ENCODE data around the gene FRAS1. TPM values are rescaled to one million over a fixed set of nuclear protein-coding genes. Genes with fewer than 3 reads are reported as not detected.

Gene FRAS1
- total RNA-seq, 1 experiment from 2014 or later: 3.4 TPM

- BruUV-seq (replicated peaks): no TSS peak
- Histone ChIP-seq H3K27ac (ENCODE audit: low read length) (peak overlapping the region; percentile 26; the same call in 1 of the 2 replicates), H2AFZ (ENCODE audit: low read length) (no peak overlapping the region), H4K20me1 (ENCODE audit: low read length) (no peaks in the 10 kb centered on the region), H3K79me2 (ENCODE audit: low read length) (no peaks in the 10 kb centered on the region), H3K9ac (ENCODE audit: low read length) (no peak overlapping the region), H3K9me2 (replicated peaks; ENCODE audit: low read length) (no peaks in the 10 kb centered on the region), H3K36me3 (ENCODE audit: low read depth, low read length) (no peaks in the 10 kb centered on the region), H3K4me1 (ENCODE audit: insufficient read depth, low read length) (peaks cover 34% of the 10 kb centered on the region), H3F3A (ENCODE audit: low read length, unreplicated experiment) (no peaks in the 10 kb centered on the region), H3K4me3 (ENCODE audit: low read length) (no peak overlapping the region), H3K27me3 (ENCODE audit: low read length) (no peaks in the 10 kb centered on the region), H3K4me2 (ENCODE audit: low read length) (no peak overlapping the region), H3K9me3 (ENCODE audit: low read length) (no peaks in the 10 kb centered on the region)
- ChIA-PET CTCF (no interaction called here), POLR2A (ENCODE audit: unreplicated experiment) (interaction anchor here (0.6 kb wide), 1 partner anchor 25 kb away, joined by 4 read pairs; no protein-coding TSS in a partner anchor)
- ATAC-seq (no peak), DNase-seq (no peak)
- intact Hi-C loops (cut with micrococcal nuclease): loop anchor here (5.0 kb wide), 1 partner anchor 40 kb away; no protein-coding TSS in a partner anchor
- no peak for TF ChIP-seq EZH2 (IDR thresholded peaks at IDR 0.05; ENCODE audit: low read length, unreplicated experiment)
Observed at GRCh38 chr4:78527555-78527954, 470.4 kb downstream of the FRAS1 start.

- no peaks in the 10 kb centered on the region for H3K9me3 ChIP-seq (ENCODE audit: low read length)
- no peaks in the 10 kb centered on the region for H3K79me2 ChIP-seq (ENCODE audit: low read length)
- intact Hi-C loops (cut with micrococcal nuclease): loop anchor here (5.0 kb wide), 1 partner anchor 39 kb away; no protein-coding TSS in a partner anchor
- no peak overlapping the region; the same call in 1 of the 2 replicates for H3K4me2 ChIP-seq (ENCODE audit: low read length)
- H3K4me1 ChIP-seq (ENCODE audit: insufficient read depth, low read length): peaks cover 37% of the 10 kb centered on the region
- no peaks in the 10 kb centered on the region for H4K20me1 ChIP-seq (ENCODE audit: low read length)
- no peak overlapping the region for H3K9ac ChIP-seq (ENCODE audit: low read length)
- peak; percentile 36 for DNase-seq
- H3K9me2 ChIP-seq (replicated peaks; ENCODE audit: low read length): no peaks in the 10 kb centered on the region
- TF ChIP-seq EZH2 (IDR thresholded peaks at IDR 0.05; ENCODE audit: low read length, unreplicated experiment) (no peak), EZH2phosphoT487 (IDR thresholded peaks at IDR 0.05; ENCODE audit: borderline replicate concordance, low read length) (no peak), CTCF (conservative IDR thresholded peaks at IDR 0.05; ENCODE audit: low read depth, low read length) (no peak)
- peak; percentile 29; the same call in 1 of the 2 replicates for ATAC-seq
- ChIA-PET POLR2A (ENCODE audit: unreplicated experiment) (no interaction called here), CTCF (no interaction called here)
- no TSS peak for BruUV-seq (replicated peaks)
- no peak overlapping the region for H3K4me3 ChIP-seq (ENCODE audit: low read length)
- H3K27me3 ChIP-seq (ENCODE audit: low read length): no peaks in the 10 kb centered on the region
- H3K27ac ChIP-seq (ENCODE audit: low read length): peak overlapping the region; percentile 88; the same call in 1 of the 2 replicates
- H2AFZ ChIP-seq (ENCODE audit: low read length): 0 out of 2 replicates have a peak overlapping the region, but pooled peaks have one; percentile 9
- no peaks in the 10 kb centered on the region for H3K36me3 ChIP-seq (ENCODE audit: low read depth, low read length)
- H3F3A ChIP-seq (ENCODE audit: low read length, unreplicated experiment): no peaks in the 10 kb centered on the region
Observed at GRCh38 chr4:78528327-78528726, 471.2 kb downstream of the FRAS1 start.

- DNase-seq (peak; percentile 79), ATAC-seq (peak; percentile 66)
- peaks cover 49% of the 10 kb centered on the region for H3K4me1 ChIP-seq (ENCODE audit: insufficient read depth, low read length)
- peak overlapping the region; percentile 66 for H3K4me2 ChIP-seq (ENCODE audit: low read length)
- BruUV-seq (replicated peaks): TSS peak; percentile 73
- intact Hi-C loops (cut with micrococcal nuclease): loop anchor here (1.0 to 5.0 kb wide), 2 partner anchors 23 to 38 kb away; no protein-coding TSS in a partner anchor
- no peaks in the 10 kb centered on the region for H3K9me2 ChIP-seq (replicated peaks; ENCODE audit: low read length)
- peak overlapping the region; percentile 54 for H2AFZ ChIP-seq (ENCODE audit: low read length)
- no peaks in the 10 kb centered on the region for H3F3A ChIP-seq (ENCODE audit: low read length, unreplicated experiment)
- no peak overlapping the region for H3K4me3 ChIP-seq (ENCODE audit: low read length)
- H3K9me3 ChIP-seq (ENCODE audit: low read length): no peaks in the 10 kb centered on the region
- no peak for TF ChIP-seq EZH2 (IDR thresholded peaks at IDR 0.05; ENCODE audit: low read length, unreplicated experiment)
- no peak for TF ChIP-seq CTCF (conservative IDR thresholded peaks at IDR 0.05; ENCODE audit: low read depth, low read length)
- TF ChIP-seq EZH2phosphoT487 (IDR thresholded peaks at IDR 0.05; ENCODE audit: borderline replicate concordance, low read length): no peak
- H3K9ac ChIP-seq (ENCODE audit: low read length): peak overlapping the region; percentile 45; the same call in 1 of the 2 replicates
- no peaks in the 10 kb centered on the region for H3K79me2 ChIP-seq (ENCODE audit: low read length)
- no peaks in the 10 kb centered on the region for H4K20me1 ChIP-seq (ENCODE audit: low read length)
- H3K27ac ChIP-seq (ENCODE audit: low read length): peak overlapping the region; percentile 88
- CTCF ChIA-PET: no interaction called here
- H3K36me3 ChIP-seq (ENCODE audit: low read depth, low read length): no peaks in the 10 kb centered on the region
- POLR2A ChIA-PET (ENCODE audit: unreplicated experiment): interaction anchor here (0.6 to 1.0 kb wide), 3 partner anchors 40 to 1171 kb away, joined by 3 to 7 read pairs (median 3); no protein-coding TSS in a partner anchor
- no peaks in the 10 kb centered on the region for H3K27me3 ChIP-seq (ENCODE audit: low read length)
Observed at GRCh38 chr4:78529569-78530209, 472.6 kb downstream of the FRAS1 start.

Measured in PC-3 (cell line).